NT2/D1 (cell line): ENCODE data around the gene FAHD1.

ENCODE experiments used
- DNase-seq: peaks from one replicate; pipeline ENCODE4 v3.0.0-alpha.2; 2011; ENCODE audit warnings: low read depth, low spot score
- H3K27me3 ChIP-seq: 2 replicates; pipeline ENCODE4 v1.6.0; 2011; ENCODE audit warnings: mild to moderate bottlenecking; ENCODE audit not compliant: insufficient read length, insufficient read depth
- H3K36me3 ChIP-seq: 2 replicates; pipeline ENCODE4 v1.6.1; 2011; ENCODE audit warnings: mild to moderate bottlenecking, low read length, mixed read lengths; ENCODE audit not compliant: insufficient read depth, insufficient read length
- H3K4me1 ChIP-seq: 2 replicates; pipeline ENCODE4 v1.5.1; 2011; ENCODE audit not compliant: insufficient read depth, insufficient read length
- H3K4me3 ChIP-seq: 2 replicates; pipeline ENCODE4 v1.5.1; 2011; ENCODE audit warnings: low read depth; ENCODE audit not compliant: insufficient read length
- H3K9ac ChIP-seq: 2 replicates; pipeline ENCODE4 v1.6.0; 2011; ENCODE audit warnings: low read depth; ENCODE audit not compliant: insufficient read length
- H3K9me3 ChIP-seq: 2 replicates; pipeline ENCODE4 v1.5.1; 2011; ENCODE audit warnings: mild to moderate bottlenecking, low read length; ENCODE audit not compliant: insufficient read depth
- SUZ12 ChIP-seq: IDR thresholded peaks from 2 replicates; pipeline ENCODE4 v1.6.1; 2011; ENCODE audit not compliant: insufficient read length, insufficient read depth; ENCODE audit errors: extremely low read depth
- YY1 ChIP-seq: IDR thresholded peaks from 2 replicates; pipeline ENCODE4 v1.6.1; 2011; ENCODE audit not compliant: insufficient read length, insufficient read depth
- ZNF274 ChIP-seq: IDR thresholded peaks from 2 replicates; pipeline ENCODE4 v1.6.1; 2011; ENCODE audit warnings: mild to moderate bottlenecking, low read depth, low read length

FAHD1 gene

DNA sequence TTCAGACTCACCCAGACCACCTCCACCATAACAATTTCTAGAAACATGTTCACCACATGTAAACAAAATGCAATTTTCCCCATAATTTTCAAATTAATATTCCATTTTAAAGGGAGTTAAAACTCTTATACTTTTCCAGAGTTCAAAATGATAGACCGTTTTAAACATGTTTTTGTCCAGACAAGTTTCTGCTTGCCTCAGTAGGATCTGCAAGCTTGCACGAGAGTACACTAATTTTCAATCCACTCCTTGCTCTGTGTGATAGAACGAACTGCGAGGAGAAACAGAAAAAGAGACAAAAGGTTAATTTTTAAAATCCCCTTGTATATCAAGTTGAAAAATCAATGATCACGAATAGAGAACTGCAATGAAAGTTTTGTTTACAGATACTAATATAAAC is 7.1 kb downstream of the FAHD1 start:
- Histone ChIP-seq H3K9ac (no peak overlapping the region), H3K4me3 (no peak overlapping the region), H3K36me3 (peaks cover 11% of the 10 kb centered on the region), H3K27me3 (no peaks in the 10 kb centered on the region), H3K4me1 (no peaks in the 10 kb centered on the region), H3K9me3 (no peaks in the 10 kb centered on the region)
- TF ChIP-seq ZNF274 (no peak), YY1 (no peak), SUZ12 (no peak)
- DNase-seq, result no peak

DNA sequence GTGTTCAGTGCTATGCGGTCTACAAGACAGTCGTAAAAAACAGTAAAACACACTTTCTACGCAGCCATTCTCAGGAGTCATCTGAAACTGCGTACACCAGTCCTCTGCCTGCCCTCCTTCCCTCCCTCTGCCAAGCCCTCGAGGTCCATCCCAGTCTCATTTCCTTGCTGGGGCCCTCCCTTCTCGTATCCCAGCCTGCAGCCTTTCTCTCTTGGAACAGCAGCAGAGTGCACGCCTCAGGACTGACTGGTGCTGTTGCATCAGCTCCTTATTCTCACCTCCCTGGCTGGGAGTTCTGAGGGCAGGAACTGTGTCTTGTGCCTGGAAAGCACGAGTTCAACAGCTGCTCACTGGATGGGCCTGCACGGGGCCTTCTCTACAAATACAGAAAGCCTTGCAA is 12.5 kb downstream of the FAHD1 start:
- H3K36me3 ChIP-seq, result no peaks in the 10 kb centered on the region
- peak overlapping the region; percentile 34 for H3K9ac ChIP-seq
- no peaks in the 10 kb centered on the region for H3K9me3 ChIP-seq
- no peaks in the 10 kb centered on the region for H3K27me3 ChIP-seq
- DNase-seq, result no peak
- TF ChIP-seq ZNF274 (no peak), SUZ12 (no peak), YY1 (no peak)
- no peak overlapping the region for H3K4me3 ChIP-seq
- no peaks in the 10 kb centered on the region for H3K4me1 ChIP-seq

DNA sequence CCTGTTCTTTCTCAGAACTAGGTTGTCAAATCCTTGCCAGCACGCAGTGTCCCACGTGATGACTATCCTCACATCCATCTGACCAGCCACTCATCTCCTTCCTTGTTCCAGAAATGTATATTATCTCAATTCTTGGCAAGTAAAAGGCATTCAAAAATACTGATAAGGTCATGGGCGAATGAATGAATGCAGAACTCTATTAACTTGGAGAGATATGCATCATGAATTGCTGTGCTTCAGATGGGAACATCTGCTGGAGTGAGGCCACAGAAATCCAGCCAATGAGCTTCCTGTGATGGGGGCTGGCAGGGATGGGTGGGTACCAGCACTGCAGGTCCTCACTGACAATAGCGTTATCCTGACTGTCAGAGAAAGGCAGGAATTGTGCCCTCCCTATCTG is 19.0 kb downstream of the FAHD1 start:
- TF ChIP-seq SUZ12 (no peak), YY1 (no peak), ZNF274 (no peak)
- no peak for DNase-seq
- no peaks in the 10 kb centered on the region for H3K36me3 ChIP-seq
- no peaks in the 10 kb centered on the region for H3K27me3 ChIP-seq
- no peaks in the 10 kb centered on the region for H3K4me1 ChIP-seq
- no peaks in the 10 kb centered on the region for H3K9me3 ChIP-seq
- H3K9ac ChIP-seq, result no peak overlapping the region
- H3K4me3 ChIP-seq, result no peak overlapping the region

DNA sequence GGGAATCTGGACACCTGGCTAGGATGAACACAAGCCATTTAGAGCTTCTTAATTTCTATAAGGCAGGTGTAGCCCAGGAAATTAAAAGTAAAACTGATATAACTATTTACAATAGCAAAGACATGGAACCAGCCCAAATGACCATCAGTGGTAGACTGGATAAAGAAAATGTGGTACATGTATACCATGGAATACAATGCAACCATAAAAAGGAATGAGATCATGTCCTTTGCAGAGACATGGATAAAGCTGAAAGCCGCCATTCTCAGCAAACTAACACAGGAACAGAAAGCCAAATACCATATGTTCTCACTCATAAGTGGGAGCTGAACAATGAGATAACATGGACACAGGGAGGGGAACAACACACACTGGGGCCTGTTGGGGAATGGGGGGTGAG is 19.4 kb downstream of the FAHD1 start:
- no peak for DNase-seq

DNA sequence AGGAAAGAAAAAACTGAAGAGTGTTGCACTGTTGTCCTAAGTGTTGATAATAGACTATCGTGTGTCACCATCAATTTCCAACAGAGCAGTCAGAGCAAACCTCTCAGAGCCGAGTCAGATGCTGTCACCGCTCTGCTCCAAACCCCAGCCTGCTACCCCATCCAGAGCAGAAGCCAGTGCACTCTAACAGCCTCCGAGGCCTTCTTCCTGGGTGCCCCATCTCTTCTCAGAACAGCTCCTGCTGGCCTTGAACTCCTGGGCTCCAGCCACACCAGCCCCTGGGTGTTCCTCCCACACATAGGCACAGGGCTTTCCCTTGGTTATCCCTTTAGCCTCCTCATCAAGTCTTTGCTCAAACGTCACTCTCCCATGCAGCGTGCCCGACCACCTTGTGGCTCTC is 24.0 kb downstream of the FAHD1 start:
- TF ChIP-seq ZNF274 (no peak), SUZ12 (no peak), YY1 (no peak)
- H3K4me1 ChIP-seq, result no peaks in the 10 kb centered on the region
- no peak overlapping the region for H3K4me3 ChIP-seq
- no peaks in the 10 kb centered on the region for H3K36me3 ChIP-seq
- no peak for DNase-seq
- no peaks in the 10 kb centered on the region for H3K9me3 ChIP-seq
- no peak overlapping the region for H3K9ac ChIP-seq
- H3K27me3 ChIP-seq, result no peaks in the 10 kb centered on the region

More for the DNA sequence above, 19.4 kb downstream of the FAHD1 start:
- H3K4me3 ChIP-seq, result no peak overlapping the region
- TF ChIP-seq SUZ12 (no peak), YY1 (no peak)
- H3K36me3 ChIP-seq, result no peaks in the 10 kb centered on the region
- H3K9me3 ChIP-seq, result no peaks in the 10 kb centered on the region
- H3K9ac ChIP-seq, result no peak overlapping the region
- no peaks in the 10 kb centered on the region for H3K27me3 ChIP-seq
- no peaks in the 10 kb centered on the region for H3K4me1 ChIP-seq

DNA sequence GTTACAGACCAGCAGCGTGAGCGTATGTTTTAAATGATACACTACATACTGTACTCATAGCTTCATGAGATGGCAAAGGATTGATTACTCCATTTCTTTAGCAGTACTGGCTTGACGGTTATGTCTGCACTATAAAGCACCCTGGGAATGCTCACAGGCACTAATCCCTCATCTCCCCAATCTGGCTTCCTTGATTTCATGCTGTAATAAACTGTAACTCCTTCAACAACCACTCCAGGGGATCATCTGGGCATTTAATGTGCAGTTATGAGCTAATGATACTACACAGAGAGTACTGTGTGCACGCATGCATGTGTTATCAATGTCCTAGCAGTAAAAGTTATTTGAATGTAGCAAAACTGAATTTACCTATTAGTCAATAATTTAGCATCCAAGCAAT is 24.8 kb downstream of the FAHD1 start:
- H3K4me1 ChIP-seq, result no peaks in the 10 kb centered on the region
- H3K9ac ChIP-seq, result no peak overlapping the region
- H3K27me3 ChIP-seq, result no peaks in the 10 kb centered on the region
- TF ChIP-seq ZNF274 (no peak), YY1 (no peak), SUZ12 (no peak)
- DNase-seq, result no peak
- H3K4me3 ChIP-seq, result no peak overlapping the region
- no peaks in the 10 kb centered on the region for H3K36me3 ChIP-seq
- H3K9me3 ChIP-seq, result no peaks in the 10 kb centered on the region

DNA sequence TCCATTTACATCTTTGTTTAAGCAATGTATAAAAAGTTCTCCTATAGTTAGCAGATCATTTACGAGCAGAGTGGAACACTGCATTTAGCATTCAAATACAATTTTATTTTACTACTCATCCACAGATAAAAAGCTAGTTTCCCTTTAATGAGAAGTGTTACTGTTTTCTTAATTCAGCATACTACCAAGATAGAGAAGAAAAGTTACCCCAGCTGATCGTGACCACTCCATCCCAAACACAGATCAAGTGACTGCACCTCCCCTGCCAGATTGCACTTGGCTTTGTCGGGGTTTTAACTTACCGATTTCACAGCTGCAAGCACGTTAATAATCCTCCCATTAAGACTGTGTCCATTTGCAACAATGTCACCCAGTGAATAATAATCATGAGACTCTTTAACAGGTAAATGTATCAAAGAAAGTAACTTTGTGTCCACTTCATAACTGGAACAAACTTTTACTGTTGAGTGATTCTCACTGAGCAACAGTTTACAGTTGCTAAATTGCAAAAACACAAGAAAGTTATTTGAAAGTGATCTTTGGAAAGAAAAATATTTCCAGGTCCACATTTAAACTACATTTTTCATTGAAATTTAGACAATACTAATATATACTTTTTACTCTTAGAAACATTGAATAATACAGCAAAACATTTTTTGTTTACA is 30.6 kb downstream of the FAHD1 start:
- no peak for TF ChIP-seq ZNF274
- no peak for TF ChIP-seq YY1
- no peak for TF ChIP-seq SUZ12
- Histone ChIP-seq H3K4me1 (no peaks in the 10 kb centered on the region), H3K36me3 (no peaks in the 10 kb centered on the region), H3K9me3 (no peaks in the 10 kb centered on the region), H3K9ac (no peak overlapping the region), H3K27me3 (no peaks in the 10 kb centered on the region), H3K4me3 (no peak overlapping the region)
- no peak for DNase-seq
